Type B pancreatic cell (in vitro differentiated cells): ENCODE data around the gene CUEDC1. TPM values are rescaled to one million over a fixed set of nuclear protein-coding genes. Genes with fewer than 3 reads are reported as not detected.

ENCODE experiments used
- DNase-seq: peaks from one replicate; pipeline ENCODE4 v3.0.0; 2021; ENCODE audit warnings: mixed read lengths; ENCODE audit not compliant: unreplicated experiment; ENCODE audit errors: extremely low spot score
- H3K27ac Mint-ChIP-seq: 2 replicates; pipeline ENCODE4 v1.8.0; 2021; ENCODE audit warnings: mild to moderate bottlenecking, mixed read lengths
- H3K27me3 Mint-ChIP-seq: 2 replicates; pipeline ENCODE4 v1.8.0; 2021; ENCODE audit warnings: mixed read lengths
- H3K36me3 Mint-ChIP-seq: 2 replicates; pipeline ENCODE4 v1.8.0; 2021; ENCODE audit warnings: mixed read lengths
- H3K4me1 Mint-ChIP-seq: one replicate; pipeline ENCODE4 v1.8.0; 2021; ENCODE audit warnings: mixed read lengths; ENCODE audit not compliant: unreplicated experiment
- H3K4me3 Mint-ChIP-seq: 2 replicates; pipeline ENCODE4 v1.8.0; 2021; ENCODE audit warnings: mild to moderate bottlenecking, mixed read lengths
- H3K9me3 Mint-ChIP-seq: 2 replicates; pipeline ENCODE4 v1.8.0; 2021; ENCODE audit warnings: mixed read lengths
- total RNA-seq: library from RNA; stranded (reverse); gene quantifications from 2 replicates; pipeline ENCODE4 v1.2.1, GENCODE V29; 2021; ENCODE audit warnings: low replicate concordance
- TF ChIP-seq, protein P1 (sequence below): fragments of 200-600 bp; sonication (generic); conservative IDR thresholded peaks from 2 replicates; pipeline ENCODE4 v1.5.0; 2021; ENCODE audit warnings: antibody characterized with exemption, mild to moderate bottlenecking

CUEDC1 gene
- total RNA-seq, 1 donor from 2014 or later = 31.3 TPM

DNA sequence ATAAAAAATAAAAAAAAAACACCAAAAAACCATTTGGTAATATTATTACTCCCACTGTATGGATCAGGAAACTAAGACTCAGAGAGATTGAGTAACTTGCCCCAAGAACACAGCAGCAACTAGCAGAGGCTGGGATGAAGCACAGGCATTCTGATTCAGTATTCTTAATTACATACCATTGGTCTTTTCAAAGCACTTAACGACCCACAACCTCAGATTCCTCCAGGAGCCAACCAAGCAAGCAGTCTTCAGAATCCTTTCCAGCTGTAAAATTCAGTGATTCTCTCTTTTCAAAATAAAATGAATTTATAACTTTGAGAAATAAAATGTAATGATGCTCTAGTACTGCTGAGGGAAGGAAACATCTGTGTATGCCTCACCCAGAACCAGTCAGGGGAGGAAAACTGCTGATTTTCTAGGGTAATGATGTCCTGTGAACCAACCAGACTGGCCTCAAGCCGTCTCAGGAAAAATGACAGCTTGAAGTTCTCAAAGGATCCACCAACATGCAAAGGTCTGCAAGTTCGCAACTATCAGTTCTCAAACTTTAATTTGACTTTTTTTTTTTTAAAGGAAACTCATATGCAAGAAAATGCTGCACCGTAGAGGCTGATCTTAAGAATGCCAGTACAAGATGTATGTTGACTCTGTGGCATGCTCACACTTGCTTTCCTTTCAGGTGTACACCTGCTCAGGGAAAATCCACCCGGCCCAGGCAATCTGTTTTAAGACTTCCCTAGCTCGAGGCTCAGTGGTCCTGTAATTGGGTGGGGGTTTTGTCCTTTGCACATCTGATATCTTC lies 9.0 kb downstream of the CUEDC1 start:
- H3K4me1 Mint-ChIP-seq = peaks cover 67% of the 10 kb centered on the region
- H3K9me3 Mint-ChIP-seq = no peaks in the 10 kb centered on the region
- no peaks in the 10 kb centered on the region for H3K27me3 Mint-ChIP-seq
- H3K27ac Mint-ChIP-seq = peak overlapping the region; percentile 91
- TF ChIP-seq, protein P1, sequence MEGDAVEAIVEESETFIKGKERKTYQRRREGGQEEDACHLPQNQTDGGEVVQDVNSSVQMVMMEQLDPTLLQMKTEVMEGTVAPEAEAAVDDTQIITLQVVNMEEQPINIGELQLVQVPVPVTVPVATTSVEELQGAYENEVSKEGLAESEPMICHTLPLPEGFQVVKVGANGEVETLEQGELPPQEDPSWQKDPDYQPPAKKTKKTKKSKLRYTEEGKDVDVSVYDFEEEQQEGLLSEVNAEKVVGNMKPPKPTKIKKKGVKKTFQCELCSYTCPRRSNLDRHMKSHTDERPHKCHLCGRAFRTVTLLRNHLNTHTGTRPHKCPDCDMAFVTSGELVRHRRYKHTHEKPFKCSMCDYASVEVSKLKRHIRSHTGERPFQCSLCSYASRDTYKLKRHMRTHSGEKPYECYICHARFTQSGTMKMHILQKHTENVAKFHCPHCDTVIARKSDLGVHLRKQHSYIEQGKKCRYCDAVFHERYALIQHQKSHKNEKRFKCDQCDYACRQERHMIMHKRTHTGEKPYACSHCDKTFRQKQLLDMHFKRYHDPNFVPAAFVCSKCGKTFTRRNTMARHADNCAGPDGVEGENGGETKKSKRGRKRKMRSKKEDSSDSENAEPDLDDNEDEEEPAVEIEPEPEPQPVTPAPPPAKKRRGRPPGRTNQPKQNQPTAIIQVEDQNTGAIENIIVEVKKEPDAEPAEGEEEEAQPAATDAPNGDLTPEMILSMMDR = no peak
- no peak for DNase-seq
- no peaks in the 10 kb centered on the region for H3K36me3 Mint-ChIP-seq
- H3K4me3 Mint-ChIP-seq = peak overlapping the region; percentile 67

DNA sequence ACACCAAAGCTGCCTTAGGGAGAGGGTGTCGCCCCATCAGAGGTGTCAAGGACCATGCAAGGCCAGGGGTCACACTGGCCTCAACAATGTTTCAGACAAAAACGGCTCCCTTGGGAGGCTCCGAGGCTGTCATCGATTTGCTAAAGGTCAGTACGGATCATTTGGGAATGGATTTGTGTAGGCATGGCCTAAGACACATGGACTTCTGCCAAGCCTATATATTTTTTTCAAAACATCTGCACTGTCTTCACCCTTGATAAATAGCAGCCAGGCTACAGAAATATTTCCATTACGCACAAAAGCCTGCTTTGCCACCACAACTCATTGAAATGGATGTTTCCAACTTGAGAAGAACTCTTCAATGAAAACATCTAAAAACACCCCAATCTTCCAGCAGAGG lies 10.3 kb downstream of the CUEDC1 start:
- Mint-ChIP-seq H3K36me3 (no peaks in the 10 kb centered on the region), H3K27ac (peak overlapping the region; percentile 30), H3K4me1 (peaks cover 72% of the 10 kb centered on the region), H3K9me3 (no peaks in the 10 kb centered on the region), H3K4me3 (peak overlapping the region; percentile 50), H3K27me3 (no peaks in the 10 kb centered on the region)
- DNase-seq = no peak
- TF ChIP-seq, protein P1 = no peak

DNA sequence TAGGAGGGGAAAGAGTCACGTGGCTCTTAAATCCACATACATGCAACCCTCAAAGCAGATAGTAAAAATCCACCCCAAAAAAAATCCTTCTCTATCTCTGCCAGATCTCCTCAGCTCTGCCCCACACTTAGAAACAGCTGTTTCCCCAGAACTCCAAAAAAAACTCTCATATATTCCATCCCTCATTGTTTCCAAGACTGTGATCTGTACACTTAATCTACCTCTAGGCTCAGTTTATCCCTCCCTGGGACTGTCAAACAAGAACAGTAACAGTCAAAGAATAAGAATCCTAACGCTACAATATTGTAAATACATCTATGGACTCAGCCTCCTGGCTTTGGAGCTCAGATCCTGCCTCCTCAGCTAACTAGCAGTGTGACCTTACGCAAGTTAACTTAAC lies 11.6 kb downstream of the CUEDC1 start:
- no peaks in the 10 kb centered on the region for H3K36me3 Mint-ChIP-seq
- peak overlapping the region; percentile 18 for H3K27ac Mint-ChIP-seq
- H3K4me1 Mint-ChIP-seq = peaks cover 64% of the 10 kb centered on the region
- no peak for DNase-seq
- TF ChIP-seq, protein P1 = no peak
- H3K27me3 Mint-ChIP-seq = no peaks in the 10 kb centered on the region
- no peak overlapping the region for H3K4me3 Mint-ChIP-seq
- no peaks in the 10 kb centered on the region for H3K9me3 Mint-ChIP-seq

DNA sequence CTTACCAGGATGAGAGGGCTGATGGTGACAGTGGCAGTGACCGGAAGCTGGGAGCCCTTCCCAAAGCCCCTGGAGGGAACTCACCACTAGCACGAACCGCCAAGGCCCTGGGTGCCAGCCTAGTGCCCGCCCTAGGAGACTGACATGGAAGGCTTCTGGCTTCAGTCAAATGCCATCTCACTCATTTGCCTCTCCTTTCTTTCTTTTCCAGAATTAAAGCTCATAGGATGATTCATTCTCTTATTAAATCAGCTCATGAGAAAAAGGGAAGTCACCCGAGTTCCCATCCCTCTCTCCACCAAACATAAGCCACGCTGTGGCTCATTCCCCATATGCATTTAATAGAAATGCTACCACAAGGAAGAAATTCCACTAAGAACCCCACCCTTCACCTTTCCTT lies 12.1 kb downstream of the CUEDC1 start:
- TF ChIP-seq, protein P1 = no peak
- Mint-ChIP-seq H3K27ac (peak overlapping the region; percentile 18), H3K27me3 (no peaks in the 10 kb centered on the region), H3K4me1 (peaks cover 62% of the 10 kb centered on the region), H3K4me3 (no peak overlapping the region), H3K36me3 (no peaks in the 10 kb centered on the region), H3K9me3 (no peaks in the 10 kb centered on the region)
- no peak for DNase-seq

DNA sequence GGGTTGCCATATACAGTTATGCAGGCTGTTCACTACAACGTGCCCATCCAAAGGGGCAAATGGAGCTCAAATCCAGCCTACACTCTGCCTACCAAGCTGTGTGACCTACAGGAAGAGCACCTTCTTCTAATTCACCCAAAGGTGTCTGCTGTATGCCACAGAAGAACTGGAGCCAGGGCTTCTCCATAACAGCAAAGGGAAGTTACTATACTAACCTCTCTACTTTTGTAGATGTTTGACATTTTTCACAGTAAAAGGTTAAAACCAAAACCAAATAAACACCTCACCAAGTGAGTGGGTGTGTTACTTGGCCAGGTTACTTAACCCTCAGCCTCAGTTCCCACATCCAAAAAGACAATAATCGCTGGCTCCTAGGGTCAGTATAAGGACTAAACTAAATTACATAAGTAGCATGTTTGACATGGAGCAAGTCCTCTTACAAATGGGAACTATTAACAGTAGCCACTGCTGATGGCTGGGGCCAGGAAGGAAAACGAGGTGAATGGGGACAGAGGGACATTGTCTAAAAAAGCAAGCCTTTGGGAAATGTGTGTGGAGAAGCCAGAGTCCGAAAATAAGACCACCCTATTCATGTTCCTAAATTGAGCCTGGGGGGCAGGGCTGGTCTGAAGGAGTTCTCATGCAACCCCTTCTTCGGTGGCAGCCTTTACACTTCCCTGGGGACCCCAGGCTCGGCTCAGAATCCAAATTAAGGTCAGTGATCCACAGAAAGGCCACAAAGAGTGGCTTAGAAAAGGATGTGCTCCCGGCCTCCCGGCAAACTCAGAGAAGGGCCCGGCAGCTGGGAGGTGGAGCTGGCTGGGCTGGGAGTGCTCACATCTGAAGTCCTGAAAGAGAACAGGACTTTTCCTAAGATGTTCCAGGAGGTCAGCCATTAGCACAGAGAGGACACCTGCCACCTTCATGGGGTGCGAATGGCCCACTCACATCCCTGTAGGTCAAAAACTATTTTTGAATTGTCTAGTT lies 13.5 kb downstream of the CUEDC1 start:
- Mint-ChIP-seq H3K27ac (peak overlapping the region; percentile 55), H3K4me1 (peaks cover 57% of the 10 kb centered on the region), H3K4me3 (no peak overlapping the region), H3K9me3 (no peaks in the 10 kb centered on the region), H3K27me3 (no peaks in the 10 kb centered on the region), H3K36me3 (no peaks in the 10 kb centered on the region)
- no peak for DNase-seq
- TF ChIP-seq, protein P1 = no peak
